Head of caudate nucleus (tissue), 42 donors: ENCODE results near the gene AKR1C2.
"Not testable (repeated sequence)": the region's sequence is repeated elsewhere in the genome, so short reads cannot be mapped to it uniquely, and the experiment has no call there.

Experiments used
- DNase-seq, 42 donors: peaks; one replicate each; pipeline versions ENCODE4 v3.0.0 to v3.0.0-alpha.2; 2020 to 2021; ENCODE audit warnings: mixed read lengths in 7 of 42
- intact Hi-C: fragments of 100-400 bp; cut with DNase I; formaldehyde crosslinking; loops from one replicate; pipeline ENCODE4 v1.15.0; 2022

Gene AKR1C2

GRCh38 chr10:5003127-5004029 lies at the start of gene AKR1C2:
Gene AKR1C2 (minus strand): TSS chr10:5003857. CDS start chr10:5003835, 22 bp downstream.
- DNase-seq, intact Hi-C loops: not testable (repeated sequence)

- intact Hi-C loops, result not testable (repeated sequence)
These were observed 49.4 kb upstream of the AKR1C2 start for GRCh38 chr10:5052951-5053500.

GRCh38 chr10:5047912-5048628 lies 44.4 kb upstream of the AKR1C2 start:
- no peak for DNase-seq
- intact Hi-C loops, result no loop called here

More at GRCh38 chr10:5052951-5053500, 49.4 kb upstream of the AKR1C2 start:
- not testable (repeated sequence) for DNase-seq

- DNase-seq, intact Hi-C loops: not testable (repeated sequence)
These were observed 43.4 kb upstream of the AKR1C2 start for GRCh38 chr10:5047055-5047454.

- intact Hi-C loops, result no loop called here
- DNase-seq, result no peak
These were observed 42.8 kb upstream of the AKR1C2 start for GRCh38 chr10:5046410-5046809.

- intact Hi-C loops, result no loop called here
- no peak for DNase-seq
These were observed 41.4 kb upstream of the AKR1C2 start for GRCh38 chr10:5045095-5045494.

GRCh38 chr10:5043716-5044115 lies 40.1 kb upstream of the AKR1C2 start:
- intact Hi-C loops, result no loop called here
- no peak for DNase-seq

- intact Hi-C loops, result no loop called here
- DNase-seq, result no peak
These were observed 39.3 kb upstream of the AKR1C2 start for GRCh38 chr10:5042922-5043321.

GRCh38 chr10:5041471-5042023 lies 37.9 kb upstream of the AKR1C2 start:
- no peak for DNase-seq
- intact Hi-C loops, result no loop called here

- DNase-seq, result no peak
- intact Hi-C loops, result no loop called here
These were observed 37.3 kb upstream of the AKR1C2 start for GRCh38 chr10:5040781-5041470.

GRCh38 chr10:5040010-5040673 lies 36.5 kb upstream of the AKR1C2 start:
- no peak for DNase-seq
- intact Hi-C loops, result no loop called here

GRCh38 chr10:5038733-5039132 lies 35.1 kb upstream of the AKR1C2 start:
- no peak for DNase-seq
- intact Hi-C loops, result no loop called here

- intact Hi-C loops, result no loop called here
- DNase-seq, result no peak
These were observed 34.4 kb upstream of the AKR1C2 start for GRCh38 chr10:5038101-5038500.

GRCh38 chr10:5036511-5036910 lies 32.9 kb upstream of the AKR1C2 start:
- no peak for DNase-seq
- intact Hi-C loops, result no loop called here

GRCh38 chr10:5035356-5035755 lies 31.7 kb upstream of the AKR1C2 start:
- intact Hi-C loops, result no loop called here
- DNase-seq, result no peak

GRCh38 chr10:5034588-5034987 lies 30.9 kb upstream of the AKR1C2 start:
- no peak for DNase-seq
- intact Hi-C loops, result no loop called here

- intact Hi-C loops, result no loop called here
- DNase-seq, result no peak
These were observed 29.6 kb upstream of the AKR1C2 start for GRCh38 chr10:5033061-5033778.

GRCh38 chr10:5032444-5032843 lies 28.8 kb upstream of the AKR1C2 start:
- intact Hi-C loops, result not testable (repeated sequence)

More at GRCh38 chr10:5032444-5032843, 28.8 kb upstream of the AKR1C2 start:
- not testable (repeated sequence) for DNase-seq
